Ishikawa (cell line): ENCODE results near the gene SMC6.

Experiments used
- EGR1 ChIP-seq: IDR thresholded peaks from 2 replicates; pipeline ENCODE4 v1.6.1; 2012
- EP300 ChIP-seq: IDR thresholded peaks from 2 replicates; pipeline ENCODE4 v1.6.1; 2012; ENCODE audit warnings: borderline replicate concordance
- FOXM1 ChIP-seq: IDR thresholded peaks from 2 replicates; pipeline ENCODE4 v1.6.1; 2012; ENCODE audit warnings: low read depth, borderline replicate concordance
- RAD21 ChIP-seq: IDR thresholded peaks from 2 replicates; pipeline ENCODE4 v1.6.1; 2012; ENCODE audit warnings: low read depth
- REST ChIP-seq: IDR thresholded peaks from 2 replicates; pipeline ENCODE4 v1.6.1; 2012; ENCODE audit warnings: low read depth, mild to moderate bottlenecking
- TAF1 ChIP-seq: IDR thresholded peaks from 2 replicates; pipeline ENCODE4 v1.6.1; 2012; ENCODE audit warnings: low read depth, mild to moderate bottlenecking
- YY1 ChIP-seq: IDR thresholded peaks from 2 replicates; pipeline ENCODE4 v1.6.1; 2012; ENCODE audit warnings: low read depth
- ZBTB7A ChIP-seq: IDR thresholded peaks from 2 replicates; pipeline ENCODE4 v1.6.1; 2012; ENCODE audit warnings: low read depth

- TF ChIP-seq TAF1: no peak
- TF ChIP-seq ZBTB7A: no peak
- TF ChIP-seq REST: no peak
- TF ChIP-seq FOXM1: no peak
- no peak for TF ChIP-seq EP300
- no peak for TF ChIP-seq EGR1
- TF ChIP-seq YY1: no peak
- TF ChIP-seq RAD21: no peak
Observed at GRCh38 chr2:17747684-17748452, 5.7 kb downstream of the SMC6 start.
